ENCODE data around the gene GPSM3.

- TF ChIP-seq REST (IDR thresholded peaks at IDR 0.05; ENCODE audit: insufficient replicate concordance, low read depth) (no peak), CTCF (IDR thresholded peaks at IDR 0.05; ENCODE audit: insufficient read depth, low read length) (no peak), POLR2AphosphoS5 (IDR thresholded peaks at IDR 0.05; ENCODE audit: low read depth) (no peak), GABPA (IDR thresholded peaks at IDR 0.05; ENCODE audit: low read depth) (no peak)
Observed at GRCh38 chr6:32210191-32210601, 17.8 kb upstream of the GPSM3 start.

Data from HL-60 (cell line).